Measurements from ENCODE around the gene MBOAT7. TPM values are rescaled to one million over a fixed set of nuclear protein-coding genes. Genes with fewer than 3 reads are reported as not detected.

The MBOAT7 gene
- total and polyA plus RNA-seq, 7 experiments from 2014 or later = 11.3 to 79.4 (median 34.5) TPM

- intact Hi-C loops (cut with micrococcal nuclease) = no loop called here
- Histone ChIP-seq H3K36me3 (ENCODE audit: control insufficient read depth in 2 of 3, insufficient read depth in 3 of 3, low read length in 3 of 3) (peaks cover 0 to 18% (median 2%) of the 10 kb centered on the region in 3 experiments), H3K4me1 (ENCODE audit: control insufficient read depth in 2 of 2, insufficient read depth in 2 of 2, low read length in 2 of 2) (no peaks in the 10 kb centered on the region), H3K27me3 (ENCODE audit: control insufficient read depth in 2 of 2, insufficient read depth in 2 of 2, low read length in 2 of 2) (no peaks in the 10 kb centered on the region), H3K9me3 (ENCODE audit: control insufficient read depth in 2 of 3, low read length in 3 of 3) (no peaks in the 10 kb centered on the region), H3K4me3 (ENCODE audit: low read length) (no peak overlapping the region), H3K27ac (ENCODE audit: low read depth, low read length) (no peak overlapping the region)
- H3K4me1 Mint-ChIP-seq = peaks cover 0 to 2% (median 0%) of the 10 kb centered on the region in 7 donors
- no peaks in the 10 kb centered on the region for H3K27me3 Mint-ChIP-seq
- DNase-seq (no peak), ATAC-seq (peak; percentile 64)
- no peaks in the 10 kb centered on the region for H3K9me3 Mint-ChIP-seq
- no peak overlapping the region for H3K27ac Mint-ChIP-seq
- POLR2A ChIA-PET = no interaction called here
- peaks cover 0 to 17% (median 5%) of the 10 kb centered on the region in 5 donors for H3K36me3 Mint-ChIP-seq
- no peak overlapping the region for H3K4me3 Mint-ChIP-seq
- CTCF ChIA-PET = no interaction called here
Measured at GRCh38 chr19:54179921-54180461, 9.4 kb downstream of the MBOAT7 start.

DNA sequence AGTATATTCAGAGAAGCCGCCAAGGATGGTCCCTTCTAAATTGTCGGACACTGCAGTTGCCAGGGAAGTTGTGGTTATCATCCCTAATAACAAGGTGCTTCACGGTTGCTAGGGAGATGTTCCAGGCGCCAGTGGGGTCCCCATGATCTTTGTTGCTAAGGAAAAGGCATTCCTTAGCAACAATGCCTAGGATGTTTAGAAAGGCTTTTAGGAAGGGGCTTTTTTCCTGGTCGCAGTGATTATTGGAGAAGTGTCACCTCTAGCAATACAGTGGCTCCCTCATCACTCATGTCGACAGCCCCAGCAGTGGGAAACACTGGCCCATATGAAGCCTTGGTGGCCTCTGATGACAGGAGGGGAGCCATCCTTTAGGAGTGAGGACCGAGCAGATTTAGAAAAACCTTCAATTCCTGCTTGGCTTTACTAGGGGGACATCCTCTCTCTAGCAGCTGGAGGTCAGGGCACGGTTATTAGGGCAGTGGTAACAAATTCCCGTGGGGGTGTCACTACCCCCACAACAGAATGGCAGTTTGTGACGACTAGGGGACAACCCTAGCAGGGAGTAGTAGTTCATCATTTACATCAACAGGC lies 10.0 kb downstream of the MBOAT7 start:
- H3K9me3 ChIP-seq (ENCODE audit: control insufficient read depth in 2 of 3, low read length in 3 of 3) = no peaks in the 10 kb centered on the region
- peaks cover 0 to 7% (median 0%) of the 10 kb centered on the region in 7 donors for H3K4me1 Mint-ChIP-seq
- H3K27ac ChIP-seq (ENCODE audit: low read depth, low read length) = no peak overlapping the region
- no peak for DNase-seq
- peaks cover 0 to 17% (median 5%) of the 10 kb centered on the region in 5 donors for H3K36me3 Mint-ChIP-seq
- no peaks in the 10 kb centered on the region for H3K9me3 Mint-ChIP-seq
- H3K4me1 ChIP-seq (ENCODE audit: control insufficient read depth in 2 of 2, insufficient read depth in 2 of 2, low read length in 2 of 2) = no peaks in the 10 kb centered on the region
- H3K4me3 Mint-ChIP-seq = no peak overlapping the region
- no peaks in the 10 kb centered on the region for H3K27me3 Mint-ChIP-seq
- no peaks in the 10 kb centered on the region for H3K27me3 ChIP-seq (ENCODE audit: control insufficient read depth in 2 of 2, insufficient read depth in 2 of 2, low read length in 2 of 2)
- peaks cover 0 to 18% (median 2%) of the 10 kb centered on the region in 3 experiments for H3K36me3 ChIP-seq (ENCODE audit: control insufficient read depth in 2 of 3, insufficient read depth in 3 of 3, low read length in 3 of 3)
- ChIA-PET CTCF (interaction anchor here (0.6 kb wide), 1 partner anchor 9 kb away, joined by 3 read pairs; no protein-coding TSS in a partner anchor), POLR2A (no interaction called here)
- H3K4me3 ChIP-seq (ENCODE audit: low read length) = no peak overlapping the region
- ATAC-seq = no peak
- intact Hi-C loops (cut with micrococcal nuclease) = no loop called here
- peak overlapping the region in 1 of 9 donors; percentile 49 for H3K27ac Mint-ChIP-seq

- peak; percentile 93 for ATAC-seq
- Mint-ChIP-seq H3K27me3 (no peaks in the 10 kb centered on the region), H3K27ac (peak overlapping the region in 1 of 9 donors; percentile 49), H3K36me3 (peaks cover 0 to 17% (median 5%) of the 10 kb centered on the region in 5 donors), H3K9me3 (no peaks in the 10 kb centered on the region), H3K4me1 (peaks cover 0 to 7% (median 0%) of the 10 kb centered on the region in 7 donors), H3K4me3 (no peak overlapping the region)
- POLR2A ChIA-PET = no interaction called here
- peak in 5 of 9 donors; percentile 34 to 48 (median 46) for DNase-seq
- intact Hi-C loops (cut with micrococcal nuclease) = loop anchor here (1.0 kb wide), 1 partner anchor 11 kb away; the partner anchor contains the start of gene MBOAT7 (in 2 of the 2)
- no peak overlapping the region for H3K27ac ChIP-seq (ENCODE audit: low read depth, low read length)
- H3K4me1 ChIP-seq (ENCODE audit: control insufficient read depth in 2 of 2, insufficient read depth in 2 of 2, low read length in 2 of 2) = no peaks in the 10 kb centered on the region
- no peaks in the 10 kb centered on the region for H3K9me3 ChIP-seq (ENCODE audit: control insufficient read depth in 2 of 3, low read length in 3 of 3)
- H3K36me3 ChIP-seq (ENCODE audit: control insufficient read depth in 2 of 3, insufficient read depth in 3 of 3, low read length in 3 of 3) = peaks cover 0 to 18% (median 2%) of the 10 kb centered on the region in 3 experiments
- no peak overlapping the region for H3K4me3 ChIP-seq (ENCODE audit: low read length)
- H3K27me3 ChIP-seq (ENCODE audit: control insufficient read depth in 2 of 2, insufficient read depth in 2 of 2, low read length in 2 of 2) = no peaks in the 10 kb centered on the region
- CTCF ChIA-PET = interaction anchor here (0.6 kb wide), 1 partner anchor 9 kb away, joined by 3 read pairs; no protein-coding TSS in a partner anchor
Measured at GRCh38 chr19:54178581-54179261, 10.7 kb downstream of the MBOAT7 start.

DNA sequence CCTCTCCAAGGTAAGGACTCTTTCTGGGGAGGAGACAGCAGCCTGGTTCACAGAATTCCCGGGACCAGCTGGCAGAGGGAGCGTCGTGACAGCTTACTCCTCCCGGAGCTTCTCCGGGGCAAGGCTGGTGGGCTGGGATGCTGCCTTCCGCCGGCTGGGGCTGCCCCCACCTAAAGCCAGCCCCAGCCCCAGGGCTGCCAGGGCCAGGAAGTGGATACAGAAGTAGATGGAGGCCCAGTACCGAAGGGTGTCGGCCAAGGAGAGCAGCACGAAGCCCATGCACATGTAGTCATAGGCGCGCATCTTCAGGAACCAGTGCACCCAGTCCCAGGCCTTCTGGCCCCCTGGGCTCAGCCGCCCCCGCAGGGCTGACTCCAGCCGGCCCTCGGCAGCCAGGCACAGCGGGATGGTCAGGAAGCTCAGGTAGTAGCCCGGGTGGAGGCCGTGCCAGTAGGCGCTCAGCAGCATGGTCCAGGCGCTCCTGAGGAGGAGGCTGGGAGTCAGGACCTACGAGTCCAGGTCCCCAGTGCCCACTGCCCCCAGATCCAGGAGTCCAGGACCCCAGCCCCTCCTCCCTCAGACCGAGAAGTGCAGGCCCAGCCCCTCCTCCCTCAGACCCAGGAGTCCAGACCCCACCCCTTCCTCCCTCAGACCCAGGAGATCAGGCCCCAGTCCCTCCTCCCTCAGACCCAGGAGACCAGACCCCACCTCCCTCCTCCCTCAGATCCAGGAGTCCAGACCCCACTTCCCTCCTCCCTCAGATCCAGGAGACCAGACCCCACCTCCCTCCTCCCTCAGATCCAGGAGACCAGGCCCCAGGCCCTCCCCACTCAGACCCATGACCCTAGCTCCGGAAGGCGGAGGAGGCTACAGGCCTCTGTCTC lies 15.2 kb downstream of the MBOAT7 start:
- Mint-ChIP-seq H3K36me3 (peaks cover 0 to 14% (median 5%) of the 10 kb centered on the region in 5 donors), H3K27me3 (no peaks in the 10 kb centered on the region), H3K4me3 (no peak overlapping the region), H3K27ac (peak overlapping the region in 1 of 9 donors; percentile 18), H3K9me3 (no peaks in the 10 kb centered on the region), H3K4me1 (peaks cover 0 to 7% (median 0%) of the 10 kb centered on the region in 7 donors)
- ATAC-seq = no peak
- Histone ChIP-seq H3K36me3 (ENCODE audit: control insufficient read depth in 2 of 3, insufficient read depth in 3 of 3, low read length in 3 of 3) (peaks cover 0 to 10% (median 0%) of the 10 kb centered on the region in 3 experiments), H3K9me3 (ENCODE audit: control insufficient read depth in 2 of 3, low read length in 3 of 3) (no peaks in the 10 kb centered on the region), H3K27ac (ENCODE audit: low read depth, low read length) (no peak overlapping the region), H3K4me1 (ENCODE audit: control insufficient read depth in 2 of 2, insufficient read depth in 2 of 2, low read length in 2 of 2) (no peaks in the 10 kb centered on the region), H3K27me3 (ENCODE audit: control insufficient read depth in 2 of 2, insufficient read depth in 2 of 2, low read length in 2 of 2) (no peaks in the 10 kb centered on the region), H3K4me3 (ENCODE audit: low read length) (no peak overlapping the region)
- POLR2A ChIA-PET = interaction anchor here (0.6 to 2.2 kb wide), 4 partner anchors 13 to 17 kb away, joined by 4 to 7 read pairs (median 5); partner anchors contain the start of genes LENG1 and TSEN34
- DNase-seq = no peak
- CTCF ChIA-PET = interaction anchor here (1.0 to 1.1 kb wide), 2 partner anchors 57 to 92 kb away, joined by 4 to 7 read pairs; no protein-coding TSS in a partner anchor
- intact Hi-C loops (cut with micrococcal nuclease) = no loop called here

DNA sequence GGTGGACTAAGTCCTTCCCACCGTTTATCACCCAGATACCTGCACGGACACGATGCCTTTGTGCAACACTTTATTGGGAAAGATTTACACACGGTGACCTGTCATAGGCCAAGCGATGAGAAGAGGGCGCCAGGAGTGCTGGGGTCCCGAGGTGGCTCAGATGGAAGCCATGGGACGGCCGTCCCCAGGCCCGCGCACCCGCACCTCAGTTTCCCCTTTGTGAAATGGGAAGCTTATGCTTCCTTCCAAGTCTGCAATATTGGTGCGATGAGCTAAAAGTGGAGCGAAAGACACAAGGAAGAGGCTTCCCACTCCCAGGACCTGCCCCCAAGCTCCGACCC lies 16.1 kb downstream of the MBOAT7 start:
- Mint-ChIP-seq H3K27ac (no peak overlapping the region), H3K4me3 (no peak overlapping the region), H3K27me3 (no peaks in the 10 kb centered on the region), H3K9me3 (no peaks in the 10 kb centered on the region), H3K4me1 (peaks cover 0 to 7% (median 2%) of the 10 kb centered on the region in 7 donors), H3K36me3 (peaks cover 0 to 8% (median 3%) of the 10 kb centered on the region in 5 donors)
- POLR2A ChIA-PET = interaction anchor here (1.5 to 2.2 kb wide), 3 partner anchors 14 to 18 kb away, joined by 4 to 7 read pairs (median 6); partner anchors contain the start of genes LENG1 and TSEN34
- DNase-seq (no peak), ATAC-seq (no peak)
- no peaks in the 10 kb centered on the region for H3K9me3 ChIP-seq (ENCODE audit: control insufficient read depth in 2 of 3, low read length in 3 of 3)
- no peak overlapping the region for H3K4me3 ChIP-seq (ENCODE audit: low read length)
- H3K27ac ChIP-seq (ENCODE audit: low read depth, low read length) = no peak overlapping the region
- CTCF ChIA-PET = interaction anchor here (1.0 to 1.1 kb wide), 2 partner anchors 58 to 93 kb away, joined by 4 to 7 read pairs; no protein-coding TSS in a partner anchor
- peaks cover 2% of the 10 kb centered on the region in 2 donors for H3K4me1 ChIP-seq (ENCODE audit: control insufficient read depth in 2 of 2, insufficient read depth in 2 of 2, low read length in 2 of 2)
- H3K27me3 ChIP-seq (ENCODE audit: control insufficient read depth in 2 of 2, insufficient read depth in 2 of 2, low read length in 2 of 2) = no peaks in the 10 kb centered on the region
- peaks cover 0 to 8% (median 0%) of the 10 kb centered on the region in 3 experiments for H3K36me3 ChIP-seq (ENCODE audit: control insufficient read depth in 2 of 3, insufficient read depth in 3 of 3, low read length in 3 of 3)
- intact Hi-C loops (cut with micrococcal nuclease) = no loop called here
